HG03460 (cell line): ENCODE results near the gene ACKR2.
"Not testable (repeated sequence)": the region's sequence is repeated elsewhere in the genome, so short reads cannot be mapped to it uniquely, and the experiment has no call there.

Source experiments
- ATAC-seq: cut with Tn5 transposase; IDR thresholded peaks from one replicate; pipeline ENCODE4 v1.9.1; 2021; ENCODE audit not compliant: unreplicated experiment

ACKR2 gene

GRCh38 chr3:42855219-42855546, 45.9 kb downstream of the ACKR2 start:
- ATAC-seq, result no peak

DNA sequence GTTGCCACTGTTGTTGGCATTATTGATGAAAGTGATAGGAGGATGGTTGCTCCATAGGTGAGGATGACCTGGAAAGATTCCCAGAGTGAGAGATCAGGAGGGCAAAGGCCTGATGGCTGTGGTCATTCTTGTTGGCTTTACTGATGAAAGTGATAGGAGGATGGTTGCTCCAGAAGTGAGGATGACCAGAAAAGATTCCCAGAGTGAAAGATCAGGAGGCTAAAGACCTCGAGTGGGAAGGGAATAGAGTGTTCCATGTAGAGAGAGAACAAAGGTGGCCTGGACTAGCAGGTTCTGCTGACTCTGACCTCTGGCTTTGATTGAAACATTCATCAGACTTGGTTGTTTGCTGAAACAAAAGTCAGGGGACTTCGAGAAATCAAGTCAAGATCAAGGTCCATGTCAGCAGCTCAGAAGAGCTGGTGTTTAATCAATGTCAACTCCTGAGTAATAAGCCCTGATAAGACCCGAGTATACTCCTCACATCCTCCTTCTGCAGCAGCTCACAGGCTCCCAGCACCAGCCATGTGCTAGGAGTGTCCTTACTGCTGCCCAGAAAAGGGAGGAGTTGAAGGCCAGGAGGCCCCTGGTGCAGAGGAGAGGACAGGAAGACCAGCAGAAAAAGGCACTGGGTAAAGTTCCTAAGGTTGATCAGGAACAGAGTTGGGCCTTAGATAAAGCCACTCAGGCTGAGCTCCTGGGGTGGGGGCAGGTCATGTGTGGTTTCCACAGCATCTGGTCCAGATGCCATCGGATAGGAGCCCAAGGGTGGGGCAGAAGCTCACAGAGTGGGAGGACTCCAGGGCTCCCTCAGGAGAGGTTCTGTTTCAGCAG, 46.5 kb downstream of the ACKR2 start:
- no peak for ATAC-seq

GRCh38 chr3:42856544-42856943, 47.3 kb downstream of the ACKR2 start:
- no peak for ATAC-seq

DNA sequence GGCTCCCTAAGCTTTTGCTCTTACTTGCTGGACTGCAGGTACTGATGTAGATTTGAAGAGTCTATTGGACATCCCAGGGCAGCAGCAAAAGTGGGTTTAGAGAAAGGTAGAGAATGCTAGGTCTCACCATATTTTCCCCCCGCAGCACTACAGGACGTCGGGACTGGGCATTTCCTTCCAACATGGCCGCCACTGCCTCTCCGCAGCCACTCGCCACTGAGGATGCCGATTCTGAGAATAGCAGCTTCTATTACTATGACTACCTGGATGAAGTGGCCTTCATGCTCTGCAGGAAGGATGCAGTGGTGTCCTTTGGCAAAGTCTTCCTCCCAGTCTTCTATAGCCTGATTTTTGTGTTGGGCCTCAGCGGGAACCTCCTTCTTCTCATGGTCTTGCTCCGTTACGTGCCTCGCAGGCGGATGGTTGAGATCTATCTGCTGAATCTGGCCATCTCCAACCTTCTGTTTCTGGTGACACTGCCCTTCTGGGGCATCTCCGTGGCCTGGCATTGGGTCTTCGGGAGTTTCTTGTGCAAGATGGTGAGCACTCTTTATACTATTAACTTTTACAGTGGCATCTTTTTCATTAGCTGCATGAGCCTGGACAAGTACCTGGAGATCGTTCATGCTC, 55.2 kb downstream of the ACKR2 start:
- no peak for ATAC-seq

DNA sequence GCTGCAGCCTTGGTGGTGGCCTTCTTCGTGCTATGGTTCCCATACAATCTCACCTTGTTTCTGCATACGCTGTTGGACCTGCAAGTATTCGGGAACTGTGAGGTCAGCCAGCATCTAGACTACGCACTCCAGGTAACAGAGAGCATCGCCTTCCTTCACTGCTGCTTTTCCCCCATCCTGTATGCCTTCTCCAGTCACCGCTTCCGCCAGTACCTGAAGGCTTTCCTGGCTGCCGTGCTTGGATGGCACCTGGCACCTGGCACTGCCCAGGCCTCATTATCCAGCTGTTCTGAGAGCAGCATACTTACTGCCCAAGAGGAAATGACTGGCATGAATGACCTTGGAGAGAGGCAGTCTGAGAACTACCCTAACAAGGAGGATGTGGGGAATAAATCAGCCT, 56.0 kb downstream of the ACKR2 start:
- no peak for ATAC-seq

GRCh38 chr3:42867138-42867537, 57.9 kb downstream of the ACKR2 start:
- ATAC-seq, result no peak

GRCh38 chr3:42868841-42869240, 59.6 kb downstream of the ACKR2 start:
- no peak for ATAC-seq

DNA sequence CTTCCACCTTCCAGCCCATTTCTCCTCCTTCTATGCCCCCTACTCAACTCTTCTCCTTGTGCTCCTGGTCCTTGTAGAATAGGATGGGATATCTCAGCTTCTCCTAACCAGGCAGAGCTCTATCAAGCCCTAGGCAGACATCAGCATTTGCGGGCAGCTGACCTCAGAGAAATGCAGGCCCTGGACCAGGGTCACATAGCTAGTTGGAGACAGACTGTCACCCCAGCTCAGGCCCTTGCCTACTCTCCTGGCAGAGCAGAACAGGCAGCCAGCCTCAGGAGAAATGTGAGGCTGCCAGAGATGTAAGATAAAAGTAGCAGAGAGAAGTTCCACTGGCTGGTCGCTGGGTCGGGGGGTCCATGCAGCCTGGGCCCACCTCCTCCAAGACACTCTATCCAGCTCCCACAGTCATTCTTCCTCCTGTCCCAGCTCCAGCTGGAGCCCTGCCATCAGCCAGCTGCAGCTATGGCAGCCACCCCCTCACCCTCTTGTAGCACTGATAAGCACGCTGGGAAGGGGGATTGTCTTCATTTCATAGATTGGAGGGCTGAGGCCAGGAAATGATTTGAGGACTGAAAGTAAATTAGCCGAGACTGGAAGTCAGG, 62.4 kb downstream of the ACKR2 start:
- ATAC-seq, result no peak

- no peak for ATAC-seq
Observed at GRCh38 chr3:42872718-42873117, 63.5 kb downstream of the ACKR2 start.

DNA sequence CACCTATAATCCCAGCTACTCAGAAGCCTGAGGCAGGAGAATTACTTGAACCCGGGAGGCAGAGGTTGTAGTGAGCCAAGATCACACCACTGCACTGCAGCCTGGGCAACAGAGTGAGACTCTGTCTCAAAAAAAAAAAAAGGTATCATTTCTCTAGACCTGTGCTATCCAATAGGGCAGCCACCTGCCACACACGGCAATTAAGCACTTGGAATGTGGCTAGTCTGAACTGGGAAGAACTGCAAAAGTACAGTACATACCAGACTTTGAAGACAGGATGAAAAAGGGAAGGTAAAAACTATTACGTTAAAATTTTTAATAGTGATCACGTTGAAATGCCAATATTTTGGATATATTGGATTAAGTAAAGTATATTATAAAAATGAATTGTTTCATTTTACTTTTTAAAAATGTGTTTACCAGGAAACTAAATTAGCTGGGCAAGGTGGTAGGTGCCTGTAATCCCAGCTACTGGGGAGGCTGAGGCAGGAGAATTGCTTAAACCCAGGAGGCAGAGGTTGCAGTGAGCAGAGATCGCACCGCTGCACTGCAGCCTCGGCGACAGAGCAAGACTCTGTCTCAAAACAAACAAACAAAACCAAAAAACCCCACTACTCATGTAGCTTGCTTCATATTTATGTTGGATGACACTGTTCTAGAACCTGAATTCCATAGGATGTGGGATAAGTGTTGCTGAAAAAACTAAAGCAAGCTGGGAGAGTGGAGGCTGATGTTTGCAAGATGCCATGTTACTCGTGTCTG, 64.2 kb downstream of the ACKR2 start:
- no peak for ATAC-seq

DNA sequence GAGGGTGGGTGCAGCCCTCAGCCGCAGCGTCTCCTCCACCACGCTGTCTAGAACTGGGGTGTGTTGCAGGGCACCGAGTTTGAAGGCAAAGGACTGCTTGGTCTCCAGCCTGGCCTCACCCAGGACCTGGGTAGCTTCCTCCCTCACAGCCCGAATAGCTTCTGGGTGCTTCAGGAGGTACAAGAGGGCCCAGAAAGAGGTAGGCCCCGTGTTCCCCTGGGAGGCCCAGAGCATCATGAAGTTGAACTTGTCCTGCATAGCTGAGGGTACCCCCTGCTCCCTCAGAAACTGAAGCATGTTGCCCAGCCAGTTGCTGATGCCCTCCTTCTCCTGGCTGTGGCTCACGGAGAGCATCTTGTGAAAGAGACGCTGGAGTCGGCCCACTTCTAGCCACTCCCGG, 65.5 kb downstream of the ACKR2 start:
- no peak for ATAC-seq

- no peak for ATAC-seq
Observed at GRCh38 chr3:42875325-42876151, 66.3 kb downstream of the ACKR2 start, which contains the start of gene CYP8B1. Gene CYP8B1, minus strand, starts transcription at chr3:42875879. Its CDS starts 63 bp downstream, at chr3:42875816.

- ATAC-seq, result no peak
Observed at GRCh38 chr3:42876401-42876800, 67.2 kb downstream of the ACKR2 start.

- ATAC-seq, result no peak
Observed at GRCh38 chr3:42876940-42877720, 67.9 kb downstream of the ACKR2 start.

GRCh38 chr3:42877881-42878280, 68.6 kb downstream of the ACKR2 start:
- ATAC-seq, result no peak

DNA sequence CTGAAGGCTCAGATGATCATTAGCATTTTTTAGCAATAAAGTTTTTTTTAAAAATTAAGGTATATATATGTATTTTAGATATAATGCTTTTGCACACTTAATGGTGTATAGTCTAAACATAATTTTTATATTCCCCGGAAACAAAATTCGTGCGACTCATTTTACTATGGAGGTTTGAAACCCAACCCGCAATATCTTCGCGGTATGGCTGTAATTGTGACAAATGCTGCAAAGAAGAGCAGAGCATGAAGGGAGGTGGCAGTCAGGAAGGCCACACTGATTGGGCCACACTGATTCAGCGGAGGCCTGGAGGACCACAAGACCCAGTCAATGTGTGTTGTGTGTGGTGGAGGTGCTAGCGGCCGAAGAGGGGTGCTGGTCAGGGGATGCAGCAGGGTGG, 70.9 kb downstream of the ACKR2 start:
- ATAC-seq, result no peak

DNA sequence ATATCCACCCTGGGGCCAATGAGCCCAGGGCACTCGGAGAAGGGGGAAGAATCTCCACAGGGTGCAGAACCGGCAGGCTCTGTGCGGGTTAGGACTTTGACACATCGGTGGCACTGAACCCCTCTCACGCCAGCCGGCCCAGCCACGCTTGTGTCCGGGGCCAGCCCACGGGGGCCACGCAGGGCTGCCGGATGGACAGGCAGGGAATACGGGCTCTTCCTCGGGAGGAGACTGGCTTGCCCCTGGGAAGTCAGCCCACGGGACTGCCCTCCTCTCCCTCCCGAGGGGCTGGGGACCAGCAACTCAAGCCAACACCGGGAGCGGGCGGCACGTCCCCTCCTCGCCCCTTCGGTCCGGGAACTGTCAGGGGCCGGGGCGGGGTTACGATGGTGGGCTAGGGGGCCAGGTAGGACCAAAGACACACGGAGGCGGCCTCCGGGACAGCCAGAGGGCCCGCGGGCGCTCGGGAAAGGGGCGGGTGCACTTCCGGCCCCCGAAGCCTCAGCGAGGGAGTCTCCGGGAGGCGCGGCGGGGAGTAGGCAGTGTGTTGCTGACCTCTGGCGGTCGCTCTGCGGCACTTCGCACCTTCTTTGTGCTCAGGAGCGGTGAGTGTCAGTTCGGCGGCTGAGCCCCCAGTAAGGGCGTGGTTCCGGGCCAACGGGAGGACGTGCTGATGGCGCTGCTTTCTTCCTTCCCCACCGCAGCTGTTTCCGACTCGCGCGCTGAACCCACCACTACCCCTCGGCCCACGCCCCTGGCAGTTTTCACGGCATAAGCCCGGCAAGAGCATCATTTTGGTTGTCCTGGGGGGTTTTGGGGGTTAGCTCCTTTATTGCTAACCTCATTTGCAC, 71.6 kb downstream of the ACKR2 start:
- ATAC-seq, result peak; percentile 97

DNA sequence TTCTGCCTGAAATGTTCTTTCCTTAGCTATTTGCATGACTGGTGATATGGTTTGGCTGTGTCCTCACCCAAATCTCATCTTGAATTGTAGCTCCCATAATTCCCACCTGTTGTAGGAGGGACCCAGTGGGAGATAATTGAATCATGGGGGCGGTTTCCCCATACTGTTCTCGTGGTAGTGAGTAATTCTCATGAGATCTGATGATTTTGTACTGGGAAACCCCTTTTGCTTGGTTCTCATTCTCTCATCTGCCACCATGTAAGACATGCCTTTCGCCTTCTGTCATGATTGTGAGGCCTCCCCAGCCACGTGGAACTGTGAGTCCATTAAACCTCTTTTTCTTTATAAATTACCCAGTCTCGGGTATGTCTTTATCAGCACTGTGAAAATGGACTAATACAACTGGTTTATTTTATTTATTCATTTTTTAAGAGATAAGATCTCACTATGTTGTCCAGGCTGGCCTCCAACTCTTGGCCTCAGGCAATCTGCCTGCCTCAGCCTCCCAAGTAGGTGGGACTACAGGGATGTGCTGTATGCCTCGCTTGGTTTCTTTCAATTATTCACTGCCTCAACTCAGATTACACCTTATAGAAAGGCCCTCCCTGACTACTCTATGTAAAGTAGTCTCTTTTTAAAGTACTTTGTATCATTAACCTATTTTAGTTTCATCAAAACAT, 74.1 kb downstream of the ACKR2 start:
- ATAC-seq, result not testable (repeated sequence)
